ENCODE measurements around the gene TRIM40.

The TRIM40 gene

GRCh38 chr6:30167101-30167500 lies 31.2 kb downstream of the TRIM40 start:
- no peak for DNase-seq (ENCODE audit: low read depth)
- no peak overlapping the region for H3K4me3 ChIP-seq (ENCODE audit: low read depth, low read length)
- TF ChIP-seq MAX (IDR thresholded peaks at IDR 0.05; ENCODE audit: low read depth, low read length) (no peak), CTCF (IDR thresholded peaks at IDR 0.05; ENCODE audit: low read depth, low read length) (no peak), MYC (IDR thresholded peaks at IDR 0.05; ENCODE audit: low read depth, low read length) (no peak), POLR2A (IDR thresholded peaks at IDR 0.05; ENCODE audit: extremely low read depth, insufficient read length) (no peak)

- no peak overlapping the region for H3K4me3 ChIP-seq (ENCODE audit: low read depth, low read length)
- DNase-seq (ENCODE audit: low read depth): no peak
- no peak for TF ChIP-seq MYC (IDR thresholded peaks at IDR 0.05; ENCODE audit: low read depth, low read length)
- TF ChIP-seq MAX (IDR thresholded peaks at IDR 0.05; ENCODE audit: low read depth, low read length): no peak
- no peak for TF ChIP-seq CTCF (IDR thresholded peaks at IDR 0.05; ENCODE audit: low read depth, low read length)
- no peak for TF ChIP-seq POLR2A (IDR thresholded peaks at IDR 0.05; ENCODE audit: extremely low read depth, insufficient read length)
These were observed 32.8 kb downstream of the TRIM40 start for GRCh38 chr6:30168741-30169140.

GRCh38 chr6:30169658-30170614 lies 34.0 kb downstream of the TRIM40 start:
- peak; percentile 70 for DNase-seq (ENCODE audit: low read depth)

GRCh38 chr6:30171677-30172471 lies 35.9 kb downstream of the TRIM40 start:
- DNase-seq (ENCODE audit: low read depth): peak; percentile 20
- no peak for TF ChIP-seq MYC (IDR thresholded peaks at IDR 0.05; ENCODE audit: low read depth, low read length)
- TF ChIP-seq MAX (IDR thresholded peaks at IDR 0.05; ENCODE audit: low read depth, low read length): no peak
- no peak for TF ChIP-seq CTCF (IDR thresholded peaks at IDR 0.05; ENCODE audit: low read depth, low read length)
- TF ChIP-seq POLR2A (IDR thresholded peaks at IDR 0.05; ENCODE audit: extremely low read depth, insufficient read length): no peak
- H3K4me3 ChIP-seq (ENCODE audit: low read depth, low read length): no peak overlapping the region

More at GRCh38 chr6:30169658-30170614, 34.0 kb downstream of the TRIM40 start:
- TF ChIP-seq POLR2A (IDR thresholded peaks at IDR 0.05; ENCODE audit: extremely low read depth, insufficient read length) (no peak), MAX (IDR thresholded peaks at IDR 0.05; ENCODE audit: low read depth, low read length) (0 out of 2 replicates have a peak, but pooled peaks have one; percentile 16), MYC (IDR thresholded peaks at IDR 0.05; ENCODE audit: low read depth, low read length) (no peak), CTCF (IDR thresholded peaks at IDR 0.05; ENCODE audit: low read depth, low read length) (peak; percentile 83)
- H3K4me3 ChIP-seq (ENCODE audit: low read depth, low read length): no peak overlapping the region

- DNase-seq (ENCODE audit: low read depth): no peak
- no peak overlapping the region for H3K4me3 ChIP-seq (ENCODE audit: low read depth, low read length)
- TF ChIP-seq MYC (IDR thresholded peaks at IDR 0.05; ENCODE audit: low read depth, low read length) (no peak), CTCF (IDR thresholded peaks at IDR 0.05; ENCODE audit: low read depth, low read length) (no peak), MAX (IDR thresholded peaks at IDR 0.05; ENCODE audit: low read depth, low read length) (no peak), POLR2A (IDR thresholded peaks at IDR 0.05; ENCODE audit: extremely low read depth, insufficient read length) (no peak)
These were observed 36.7 kb downstream of the TRIM40 start for GRCh38 chr6:30172681-30173080.
